ENCODE results near the gene PTPA. TPM values are rescaled to one million over a fixed set of nuclear protein-coding genes. Genes with fewer than 3 reads are reported as not detected.
"Not testable (repeated sequence)": the region's sequence is repeated elsewhere in the genome, so short reads cannot be mapped to it uniquely, and the experiment has no call there.

The PTPA gene
- total RNA-seq, 4 donors from 2014 or later: 58.7 to 100 (median 71.6) TPM

DNA sequence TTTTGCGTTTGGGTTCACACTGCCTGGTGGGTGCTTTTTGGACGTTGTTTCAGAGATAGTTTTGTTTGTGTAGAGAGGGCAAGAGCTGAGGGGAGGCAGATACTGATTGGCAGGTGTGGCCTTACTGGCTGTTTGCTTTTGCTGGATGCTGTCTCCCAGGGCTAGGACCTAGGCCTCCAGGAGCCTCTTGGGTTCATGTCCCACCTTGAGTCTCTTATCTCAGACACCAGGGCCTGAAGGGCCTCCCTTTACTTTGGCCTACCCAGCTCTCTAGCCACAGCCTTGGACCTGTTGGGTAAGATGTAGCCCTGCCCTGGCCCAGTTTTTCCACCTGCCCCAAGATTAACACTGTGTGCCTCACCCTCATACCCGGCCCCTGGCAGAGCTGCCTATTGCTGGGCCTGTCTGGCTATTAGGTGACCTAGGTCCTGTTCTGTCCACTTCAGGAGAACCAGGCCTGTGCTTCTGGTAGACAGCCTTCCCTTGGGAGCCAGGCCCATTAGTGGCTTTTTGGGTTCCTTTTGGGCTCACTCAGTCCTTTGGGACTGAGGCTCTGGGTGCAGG lies 13.4 kb downstream of the PTPA start:
- Histone ChIP-seq H3K27me3 (no peaks in the 10 kb centered on the region), H3K9me3 (no peaks in the 10 kb centered on the region), H3K4me3 (no peak overlapping the region), H3K27ac (no peak overlapping the region), H3K36me3 (peaks cover 0 to 83% of the 10 kb centered on the region in 2 donors), H3K4me1 (no peaks in the 10 kb centered on the region)
- 59 to 72% methylated on average over 2 to 3 of the region's 3 CpGs for WGBS, 2 donors (ENCODE audit: low coverage in 1 of 2)
- TF ChIP-seq, protein P1, sequence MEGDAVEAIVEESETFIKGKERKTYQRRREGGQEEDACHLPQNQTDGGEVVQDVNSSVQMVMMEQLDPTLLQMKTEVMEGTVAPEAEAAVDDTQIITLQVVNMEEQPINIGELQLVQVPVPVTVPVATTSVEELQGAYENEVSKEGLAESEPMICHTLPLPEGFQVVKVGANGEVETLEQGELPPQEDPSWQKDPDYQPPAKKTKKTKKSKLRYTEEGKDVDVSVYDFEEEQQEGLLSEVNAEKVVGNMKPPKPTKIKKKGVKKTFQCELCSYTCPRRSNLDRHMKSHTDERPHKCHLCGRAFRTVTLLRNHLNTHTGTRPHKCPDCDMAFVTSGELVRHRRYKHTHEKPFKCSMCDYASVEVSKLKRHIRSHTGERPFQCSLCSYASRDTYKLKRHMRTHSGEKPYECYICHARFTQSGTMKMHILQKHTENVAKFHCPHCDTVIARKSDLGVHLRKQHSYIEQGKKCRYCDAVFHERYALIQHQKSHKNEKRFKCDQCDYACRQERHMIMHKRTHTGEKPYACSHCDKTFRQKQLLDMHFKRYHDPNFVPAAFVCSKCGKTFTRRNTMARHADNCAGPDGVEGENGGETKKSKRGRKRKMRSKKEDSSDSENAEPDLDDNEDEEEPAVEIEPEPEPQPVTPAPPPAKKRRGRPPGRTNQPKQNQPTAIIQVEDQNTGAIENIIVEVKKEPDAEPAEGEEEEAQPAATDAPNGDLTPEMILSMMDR (IDR thresholded peaks at IDR 0.05): no peak
- TF ChIP-seq POLR2A (IDR thresholded peaks at IDR 0.05): no peak
- TF ChIP-seq POLR2AphosphoS5 (IDR thresholded peaks at IDR 0.05): no peak
- TF ChIP-seq EP300 (IDR thresholded peaks at IDR 0.05): no peak
- no peak for ATAC-seq

DNA sequence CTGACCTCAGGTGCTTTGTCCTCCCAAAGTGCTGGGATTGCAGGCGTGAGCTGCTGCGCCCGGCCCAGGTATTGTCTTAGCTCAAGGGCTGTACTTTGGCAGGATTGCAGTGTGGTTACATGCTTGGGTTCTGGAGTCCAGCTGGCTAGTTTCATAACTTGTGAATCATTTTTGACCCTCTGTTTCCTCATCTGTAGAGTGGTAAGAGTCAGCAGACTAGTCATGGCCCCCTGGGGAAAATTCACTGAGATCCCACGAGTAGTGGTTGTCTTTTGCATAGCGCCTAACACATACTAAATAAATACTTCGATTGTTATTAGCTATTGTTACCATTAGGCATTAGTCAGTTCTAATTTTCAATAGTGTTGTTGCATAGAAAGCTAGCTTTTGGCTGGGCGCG lies 14.3 kb downstream of the PTPA start:
- TF ChIP-seq POLR2A (IDR thresholded peaks at IDR 0.05) (no peak), POLR2AphosphoS5 (IDR thresholded peaks at IDR 0.05) (no peak), EP300 (IDR thresholded peaks at IDR 0.05) (no peak)
- TF ChIP-seq, protein P1 (IDR thresholded peaks at IDR 0.05): no peak
- whole genome bisulfite sequencing, 2 donors (ENCODE audit: low coverage in 1 of 2): 82 to 88% methylated on average over 4 to 5 of the region's 8 CpGs
- Histone ChIP-seq H3K27ac (no peak overlapping the region), H3K4me3 (no peak overlapping the region), H3K36me3 (peaks cover 0 to 90% of the 10 kb centered on the region in 2 donors), H3K27me3 (no peaks in the 10 kb centered on the region), H3K9me3 (no peaks in the 10 kb centered on the region), H3K4me1 (no peaks in the 10 kb centered on the region)
- peak; percentile 56 for ATAC-seq

DNA sequence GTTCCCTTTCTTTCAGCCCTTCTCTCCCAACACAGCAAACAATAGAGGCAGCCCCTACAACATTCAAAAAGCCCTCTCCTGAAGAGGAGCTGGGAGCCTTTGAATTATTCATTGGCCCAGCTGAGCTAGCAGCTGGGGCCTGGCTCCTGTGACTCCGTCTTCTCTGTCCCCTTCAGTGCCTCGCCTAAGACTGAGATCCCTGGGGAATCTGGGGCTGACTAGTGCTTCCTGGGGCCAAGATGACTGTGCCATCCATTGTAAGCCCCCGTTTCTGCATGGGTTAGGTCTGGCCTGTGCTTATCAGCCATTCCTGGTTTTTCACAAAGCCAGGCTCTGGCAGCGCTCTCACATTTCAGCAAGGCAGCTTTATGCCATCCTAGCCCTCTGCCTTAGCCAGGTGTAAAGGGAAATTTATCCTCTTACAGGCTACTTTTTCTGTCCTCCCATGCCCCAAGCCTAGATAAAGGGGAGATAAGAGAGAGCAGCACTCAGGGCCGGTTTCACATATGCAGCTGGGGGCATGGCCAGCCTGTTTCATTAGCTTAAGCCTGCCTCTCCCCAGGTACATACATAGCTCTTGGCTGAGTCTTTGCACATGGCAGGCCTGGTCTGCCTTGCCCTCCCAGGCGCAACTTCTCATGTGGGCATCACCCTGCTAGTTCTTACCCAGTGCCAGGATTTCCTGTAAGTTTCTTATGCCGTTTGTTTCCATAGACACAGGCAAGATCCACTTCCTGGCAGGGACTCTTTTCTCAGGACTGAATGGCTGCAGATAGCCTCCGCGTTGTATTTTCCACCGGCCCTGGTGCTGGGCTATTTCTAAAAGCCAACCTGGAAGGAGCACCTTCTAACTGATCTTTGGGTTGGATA lies 15.8 kb downstream of the PTPA start:
- TF ChIP-seq EP300 (IDR thresholded peaks at IDR 0.05): no peak
- no peaks in the 10 kb centered on the region for H3K9me3 ChIP-seq
- 75 to 77% methylated on average over 4 to 7 of the region's 10 CpGs for WGBS, 2 donors (ENCODE audit: low coverage in 1 of 2)
- peaks cover 0 to 86% of the 10 kb centered on the region in 2 donors for H3K36me3 ChIP-seq
- H3K4me3 ChIP-seq: no peak overlapping the region
- H3K27me3 ChIP-seq: no peaks in the 10 kb centered on the region
- peak overlapping the region in 1 of 4 donors; percentile 18 for H3K27ac ChIP-seq
- ATAC-seq: no peak
- peaks cover 0 to 8% (median 0%) of the 10 kb centered on the region in 3 donors for H3K4me1 ChIP-seq

DNA sequence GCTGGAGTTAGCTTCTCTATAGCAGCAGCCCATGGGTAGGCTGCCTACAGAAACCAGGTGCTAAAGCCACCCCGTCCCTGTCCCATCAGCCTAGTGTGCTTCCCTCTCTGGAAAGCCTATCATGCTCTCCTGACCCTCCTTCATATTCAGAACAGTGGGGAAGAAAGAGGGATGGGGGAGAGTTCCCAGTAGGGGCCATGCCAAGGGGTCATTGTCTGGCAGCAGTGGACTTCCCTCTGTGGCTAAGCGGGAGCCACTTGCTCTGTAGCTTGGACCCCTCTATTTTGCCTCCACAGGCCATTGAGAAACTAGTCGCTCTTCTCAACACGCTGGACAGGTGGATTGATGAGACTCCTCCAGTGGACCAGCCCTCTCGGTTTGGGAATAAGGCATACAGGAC lies 17.5 kb downstream of the PTPA start:
- H3K27me3 ChIP-seq: no peaks in the 10 kb centered on the region
- no peaks in the 10 kb centered on the region for H3K9me3 ChIP-seq
- WGBS, 2 donors (ENCODE audit: low coverage in 1 of 2): 76 to 100% methylated on average over 1 to 3 of the region's 5 CpGs
- no peak for ATAC-seq
- no peak overlapping the region for H3K27ac ChIP-seq
- no peak overlapping the region for H3K4me3 ChIP-seq
- H3K36me3 ChIP-seq: peaks cover 0 to 84% of the 10 kb centered on the region in 2 donors
- no peak for TF ChIP-seq POLR2A (IDR thresholded peaks at IDR 0.05)
- peaks cover 0 to 14% (median 0%) of the 10 kb centered on the region in 3 donors for H3K4me1 ChIP-seq

DNA sequence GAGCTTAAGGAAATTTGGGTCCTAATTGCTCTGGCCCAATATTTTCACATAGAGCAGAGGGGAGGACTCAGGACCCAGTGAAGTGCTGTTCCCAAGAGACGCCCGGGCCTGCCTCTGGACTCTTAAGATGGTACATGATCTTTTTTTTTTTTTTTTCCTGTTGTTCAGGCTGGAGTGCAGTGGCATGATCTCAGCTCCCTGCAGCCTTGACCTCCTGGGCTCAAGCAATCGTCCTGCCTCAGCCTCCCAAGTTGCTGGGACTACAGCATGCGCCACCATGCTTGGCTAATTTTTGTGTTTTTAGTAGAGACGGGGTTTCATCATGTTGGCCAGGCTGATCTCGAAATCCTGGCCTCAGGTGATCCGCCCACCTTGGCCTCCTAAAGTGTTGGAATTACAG lies 19.1 kb downstream of the PTPA start:
- peaks cover 0 to 14% (median 0%) of the 10 kb centered on the region in 3 donors for H3K4me1 ChIP-seq
- ATAC-seq, H3K27me3 ChIP-seq, H3K9me3 ChIP-seq, H3K4me3 ChIP-seq, H3K27ac ChIP-seq: not testable (repeated sequence)
- H3K36me3 ChIP-seq: peaks cover 0 to 81% of the 10 kb centered on the region in 2 donors
- 81 to 83% methylated on average over 3 to 7 of the region's 7 CpGs for WGBS, 2 donors (ENCODE audit: low coverage in 1 of 2)

DNA sequence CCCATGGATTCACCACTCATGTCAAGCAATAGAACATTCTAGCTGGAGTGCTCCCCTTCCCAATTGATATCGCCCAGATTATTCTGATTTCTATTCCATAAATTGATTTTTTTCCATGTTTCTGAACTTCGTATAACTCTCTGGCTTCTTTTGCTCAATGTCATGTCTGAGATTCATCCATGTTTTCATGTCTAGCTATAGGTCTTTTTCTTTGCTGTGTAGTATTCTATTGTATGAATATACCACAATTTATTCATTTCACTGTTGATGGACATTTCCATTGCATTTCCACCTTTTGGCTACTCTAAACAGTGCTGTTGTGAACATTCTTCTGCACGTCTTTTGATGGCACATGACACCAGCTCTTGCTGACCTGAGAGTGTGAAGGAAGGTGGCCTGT lies 19.6 kb downstream of the PTPA start:
- ATAC-seq: no peak
- Histone ChIP-seq H3K4me3 (no peak overlapping the region), H3K9me3 (no peaks in the 10 kb centered on the region), H3K4me1 (peaks cover 0 to 14% (median 0%) of the 10 kb centered on the region in 3 donors), H3K36me3 (peaks cover 0 to 81% of the 10 kb centered on the region in 2 donors), H3K27me3 (no peaks in the 10 kb centered on the region), H3K27ac (no peak overlapping the region)
- TF ChIP-seq POLR2AphosphoS5 (IDR thresholded peaks at IDR 0.05): no peak
- TF ChIP-seq EP300 (IDR thresholded peaks at IDR 0.05): no peak
- TF ChIP-seq POLR2A (IDR thresholded peaks at IDR 0.05): no peak
- TF ChIP-seq, protein P1 (IDR thresholded peaks at IDR 0.05): no peak
- WGBS, 2 donors (ENCODE audit: low coverage in 1 of 2): 0 to 64% methylated on average over 1 to 3 of the region's 3 CpGs
